ENCODE measurements around the gene KATNB1.
A peak's percentile ranks its signal among the peaks of the same experiment; 100 is the strongest.

KATNB1 gene

DNA sequence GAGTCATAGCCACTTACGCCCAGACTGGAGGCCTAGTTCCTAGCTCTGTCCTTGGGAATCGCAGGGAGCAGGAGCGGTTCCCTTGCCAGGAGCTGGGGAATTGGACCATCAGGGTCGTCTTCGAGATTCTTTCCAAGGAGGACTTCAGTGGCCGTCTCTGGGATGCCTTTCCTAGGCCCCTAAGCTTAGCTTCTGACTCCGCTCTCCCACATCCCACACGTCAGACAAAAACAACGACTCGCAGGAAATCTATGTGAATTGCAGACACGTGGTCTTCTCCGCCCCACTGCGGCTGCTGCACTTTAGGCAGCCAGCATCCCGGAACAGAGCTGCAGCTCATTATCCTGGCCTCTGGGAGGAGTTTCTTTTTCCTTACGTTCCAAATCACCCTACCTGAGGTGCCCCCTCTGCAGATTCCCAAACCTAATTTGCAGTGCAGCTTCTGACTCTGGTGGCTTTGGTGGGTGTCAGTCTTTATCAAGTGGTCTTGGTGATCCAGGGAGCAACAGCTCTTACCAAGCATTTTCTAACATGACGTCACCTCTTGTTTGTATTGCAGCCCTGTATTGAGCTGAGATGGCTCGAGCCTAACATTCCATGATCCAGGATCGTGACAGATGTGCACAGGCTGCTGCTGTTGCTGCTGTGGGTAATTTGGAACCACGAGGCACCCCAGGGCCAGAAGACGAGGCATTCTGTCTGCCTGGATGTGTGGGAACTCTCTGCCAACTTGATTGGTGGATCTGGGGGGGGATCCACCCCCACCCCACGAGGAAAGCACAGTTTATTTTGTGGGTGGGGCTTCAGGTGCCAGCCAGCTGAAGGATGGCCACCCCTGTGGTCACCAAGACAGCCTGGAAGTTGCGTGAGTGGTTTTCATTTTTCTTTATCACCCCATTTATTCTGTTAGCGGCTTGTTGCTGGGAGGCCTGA, 1.1 kb downstream of the KATNB1 start:
- TF ChIP-seq, protein P1, sequence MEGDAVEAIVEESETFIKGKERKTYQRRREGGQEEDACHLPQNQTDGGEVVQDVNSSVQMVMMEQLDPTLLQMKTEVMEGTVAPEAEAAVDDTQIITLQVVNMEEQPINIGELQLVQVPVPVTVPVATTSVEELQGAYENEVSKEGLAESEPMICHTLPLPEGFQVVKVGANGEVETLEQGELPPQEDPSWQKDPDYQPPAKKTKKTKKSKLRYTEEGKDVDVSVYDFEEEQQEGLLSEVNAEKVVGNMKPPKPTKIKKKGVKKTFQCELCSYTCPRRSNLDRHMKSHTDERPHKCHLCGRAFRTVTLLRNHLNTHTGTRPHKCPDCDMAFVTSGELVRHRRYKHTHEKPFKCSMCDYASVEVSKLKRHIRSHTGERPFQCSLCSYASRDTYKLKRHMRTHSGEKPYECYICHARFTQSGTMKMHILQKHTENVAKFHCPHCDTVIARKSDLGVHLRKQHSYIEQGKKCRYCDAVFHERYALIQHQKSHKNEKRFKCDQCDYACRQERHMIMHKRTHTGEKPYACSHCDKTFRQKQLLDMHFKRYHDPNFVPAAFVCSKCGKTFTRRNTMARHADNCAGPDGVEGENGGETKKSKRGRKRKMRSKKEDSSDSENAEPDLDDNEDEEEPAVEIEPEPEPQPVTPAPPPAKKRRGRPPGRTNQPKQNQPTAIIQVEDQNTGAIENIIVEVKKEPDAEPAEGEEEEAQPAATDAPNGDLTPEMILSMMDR (IDR thresholded peaks at IDR 0.05; ENCODE audit: insufficient read depth, low read length, missing control alignments) = no peak
- CTCF ChIA-PET = interaction anchor here (0.7 to 5.2 kb wide), 19 partner anchors 9 to 272 kb away, joined by 3 to 30 read pairs (median 3); no protein-coding TSS in a partner anchor
- peak; percentile 40 for DNase-seq (ENCODE audit: low read depth, low spot score)
- POLR2A ChIA-PET = interaction anchor here (0.8 kb wide), 1 partner anchor 64 kb away, joined by 3 read pairs; no protein-coding TSS in a partner anchor
- peak overlapping the region; percentile 96 for H3K4me3 ChIP-seq (ENCODE audit: low read depth, low read length)

DNA sequence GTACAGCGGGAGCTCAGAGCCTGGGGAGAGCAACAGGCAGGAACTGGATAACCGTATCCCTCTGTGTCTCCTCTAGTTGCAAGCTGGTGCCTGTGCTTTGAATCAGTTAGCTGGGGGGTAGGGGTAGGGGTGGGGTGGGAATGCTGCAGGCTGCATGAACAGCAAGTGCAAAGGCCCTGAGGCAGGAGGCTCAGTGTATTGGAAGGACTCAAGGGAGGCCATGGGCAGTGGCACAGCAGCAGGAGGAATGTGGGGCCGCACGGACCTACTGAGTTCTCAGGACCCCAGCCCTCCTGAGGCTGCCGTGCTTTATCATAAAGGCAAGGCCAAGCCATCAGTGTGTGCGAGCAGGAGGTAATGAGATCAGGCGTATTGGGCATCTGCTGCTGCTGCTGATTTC, 3.3 kb downstream of the KATNB1 start:
- TF ChIP-seq, protein P1 (IDR thresholded peaks at IDR 0.05; ENCODE audit: insufficient read depth, low read length, missing control alignments) = no peak
- POLR2A ChIA-PET = no interaction called here

DNA sequence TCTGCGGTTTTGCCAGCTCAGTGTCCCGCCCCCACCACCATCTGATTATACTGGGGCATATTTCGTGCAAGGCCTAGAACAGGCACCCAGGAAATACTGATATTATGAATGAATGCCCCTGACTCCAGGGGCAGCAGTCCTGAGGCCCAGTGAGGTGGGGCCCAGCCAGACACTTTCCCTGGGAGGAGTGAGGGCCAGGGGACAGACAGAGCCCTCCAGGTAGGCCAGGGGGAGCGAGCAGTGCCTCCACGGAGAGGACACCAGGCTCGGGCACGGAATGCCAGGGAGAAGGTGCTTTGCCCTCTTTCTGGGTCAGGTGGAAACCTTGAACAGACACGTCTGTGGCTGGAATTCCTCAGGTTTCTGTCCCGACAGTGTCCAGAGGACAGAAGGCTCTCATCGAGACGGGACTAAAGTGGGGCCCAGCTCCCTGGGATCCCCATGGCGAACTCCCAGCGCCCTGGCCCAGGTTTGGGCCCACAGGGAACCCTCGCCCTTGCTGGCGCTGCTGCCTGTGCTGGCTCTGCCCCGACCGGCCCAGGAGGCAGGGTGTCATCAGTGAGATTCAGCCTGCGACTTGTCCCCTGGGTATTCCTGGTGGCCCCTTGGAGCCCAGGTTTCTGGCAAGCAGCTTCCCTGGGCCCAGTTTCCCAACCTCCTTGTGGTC, 4.3 kb downstream of the KATNB1 start:
- ChIA-PET CTCF (interaction anchor here (0.8 to 2.1 kb wide), 4 partner anchors 17 to 149 kb away, joined by 3 to 12 read pairs (median 5); no protein-coding TSS in a partner anchor), POLR2A (no interaction called here)
- DNase-seq (ENCODE audit: low read depth, low spot score) = no peak
- no peak overlapping the region for H3K4me3 ChIP-seq (ENCODE audit: low read depth, low read length)
- TF ChIP-seq, protein P1 (IDR thresholded peaks at IDR 0.05; ENCODE audit: insufficient read depth, low read length, missing control alignments) = no peak

More for the DNA sequence above, 3.3 kb downstream of the KATNB1 start:
- CTCF ChIA-PET = interaction anchor here (1.1 to 5.2 kb wide), 4 partner anchors 19 to 163 kb away, joined by 3 to 30 read pairs (median 9); no protein-coding TSS in a partner anchor
- H3K4me3 ChIP-seq (ENCODE audit: low read depth, low read length) = no peak overlapping the region
- DNase-seq (ENCODE audit: low read depth, low spot score) = no peak

DNA sequence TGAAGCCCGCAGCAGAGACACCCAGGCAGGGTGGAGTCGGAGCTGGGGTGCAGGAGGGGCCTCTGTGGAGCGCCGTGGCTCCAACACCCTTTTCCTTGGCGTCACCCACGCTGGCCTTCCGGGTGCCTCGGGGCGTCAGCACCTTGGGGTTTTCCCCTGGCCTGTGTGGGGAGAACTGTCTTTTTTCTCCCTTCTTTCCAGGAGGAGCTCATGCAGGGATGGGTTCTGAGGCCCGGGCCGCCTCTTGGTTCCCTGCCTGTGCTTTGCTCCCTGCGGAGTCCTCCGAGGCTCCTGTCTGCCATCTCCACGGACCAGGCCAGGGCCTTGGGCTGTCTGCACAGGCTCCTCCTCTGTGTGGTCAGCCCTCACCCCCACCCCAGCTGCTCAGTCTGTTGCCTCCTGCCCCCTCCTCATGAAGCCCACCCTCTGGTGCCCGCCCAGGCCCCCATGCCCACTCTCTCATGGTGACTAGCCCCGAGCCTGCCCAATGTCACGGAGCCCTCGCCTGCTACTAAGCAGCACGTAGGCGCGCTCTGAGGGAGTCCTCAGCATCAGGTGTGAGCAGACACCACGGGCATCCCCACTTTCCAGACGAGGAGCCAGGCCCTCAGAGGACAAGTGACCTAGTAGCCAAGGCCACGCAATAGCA, 5.0 kb downstream of the KATNB1 start:
- H3K4me3 ChIP-seq (ENCODE audit: low read depth, low read length) = no peak overlapping the region
- TF ChIP-seq, protein P1 (IDR thresholded peaks at IDR 0.05; ENCODE audit: insufficient read depth, low read length, missing control alignments) = no peak
- no peak for DNase-seq (ENCODE audit: low read depth, low spot score)
- CTCF ChIA-PET = interaction anchor here (0.7 to 0.8 kb wide), 2 partner anchors 17 to 164 kb away, joined by 3 to 4 read pairs; no protein-coding TSS in a partner anchor
- POLR2A ChIA-PET = no interaction called here

DNA sequence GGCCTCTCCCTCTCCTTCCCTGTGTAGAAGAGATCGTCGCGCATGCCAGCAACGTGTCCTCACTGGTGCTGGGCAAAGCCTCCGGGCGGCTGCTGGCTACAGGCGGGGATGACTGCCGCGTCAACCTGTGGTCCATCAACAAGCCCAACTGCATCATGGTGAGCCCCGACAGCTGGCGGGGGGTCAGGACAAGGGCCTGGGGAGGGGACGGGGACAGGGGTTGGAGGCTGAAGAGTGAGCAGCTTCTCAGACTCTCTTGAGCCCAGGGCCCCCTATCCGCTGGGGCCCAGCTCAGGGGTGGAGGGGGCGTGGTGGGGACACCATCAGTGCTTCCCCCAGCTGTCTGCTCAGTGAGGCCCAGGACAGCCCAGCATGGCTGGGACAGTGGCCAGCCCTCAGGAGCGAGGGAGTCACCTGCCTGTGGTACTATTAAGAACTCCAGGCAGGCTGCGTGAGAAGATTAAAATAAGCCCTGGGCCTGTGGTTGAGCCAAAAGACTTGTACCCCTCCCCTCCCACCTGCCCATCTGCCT, 6.2 kb downstream of the KATNB1 start:
- POLR2A ChIA-PET = no interaction called here
- no peak overlapping the region for H3K4me3 ChIP-seq (ENCODE audit: low read depth, low read length)
- TF ChIP-seq, protein P1 (IDR thresholded peaks at IDR 0.05; ENCODE audit: insufficient read depth, low read length, missing control alignments) = no peak
- CTCF ChIA-PET = interaction anchor here (0.6 to 1.5 kb wide), 2 partner anchors 15 to 259 kb away, joined by 3 to 7 read pairs; partner anchors contain the start of genes USB1 and ZNF319
- no peak for DNase-seq (ENCODE audit: low read depth, low spot score)

Data from AG04449 (cell line).